PFSK-1 (cell line): ENCODE results near the gene FAM161B.

ENCODE experiments used
- FOXP2 ChIP-seq: optimal IDR thresholded peaks from 2 replicates; pipeline ENCODE3; 2011; ENCODE audit warnings: borderline replicate concordance, control low read depth, inconsistent platforms; ENCODE audit not compliant: insufficient read depth; ENCODE audit errors: extremely low read length, extremely low read depth
- POLR2AphosphoS5 ChIP-seq: IDR thresholded peaks from 2 replicates; pipeline ENCODE4 v1.6.1; 2012; ENCODE audit warnings: low read depth, mild to moderate bottlenecking, control low read depth, low read length, moderate library complexity
- REST ChIP-seq, 2 experiments: IDR thresholded peaks; 2 replicates each; pipeline versions ENCODE4 v1.6.1 to v1.8.0; 2011 to 2012; ENCODE audit warnings: low read depth in 2 of 2, low read length in 2 of 2, control low read depth in 1 of 2, inconsistent platforms in 1 of 2, mild to moderate bottlenecking in 1 of 2, moderate library complexity in 1 of 2; ENCODE audit not compliant: insufficient read depth in 1 of 2
- SIN3A ChIP-seq: IDR thresholded peaks from 2 replicates; pipeline ENCODE4 v1.6.1; 2012; ENCODE audit warnings: mild to moderate bottlenecking, low read length, moderate library complexity, borderline replicate concordance; ENCODE audit not compliant: insufficient read depth
- TAF1 ChIP-seq: IDR thresholded peaks from 2 replicates; pipeline ENCODE4 v1.6.1; 2012; ENCODE audit warnings: low read length, control low read depth, borderline replicate concordance; ENCODE audit not compliant: insufficient read depth

The FAM161B gene

GRCh38 chr14:73943083-73943482 lies 6.8 kb downstream of the FAM161B start:
- no peak for TF ChIP-seq TAF1

GRCh38 chr14:73942180-73942579 lies 7.7 kb downstream of the FAM161B start:
- TF ChIP-seq TAF1 (no peak), POLR2AphosphoS5 (no peak), REST (IDR thresholded peaks at IDR 0.05; ENCODE audit: insufficient read depth in 1 of 2, low read depth in 2 of 2, low read length in 2 of 2) (no peak), FOXP2 (no peak), SIN3A (no peak)

- TF ChIP-seq REST (IDR thresholded peaks at IDR 0.05; ENCODE audit: insufficient read depth in 1 of 2, low read depth in 2 of 2, low read length in 2 of 2) (no peak), FOXP2 (no peak), TAF1 (no peak), SIN3A (no peak), POLR2AphosphoS5 (no peak)
Measured at GRCh38 chr14:73937012-73937411, 12.9 kb downstream of the FAM161B start.

GRCh38 chr14:73936548-73936947 lies 13.3 kb downstream of the FAM161B start:
- no peak for TF ChIP-seq POLR2AphosphoS5
- TF ChIP-seq FOXP2 = no peak
- TF ChIP-seq TAF1 = no peak
- no peak for TF ChIP-seq SIN3A
- no peak for TF ChIP-seq REST (IDR thresholded peaks at IDR 0.05; ENCODE audit: insufficient read depth in 1 of 2, low read depth in 2 of 2, low read length in 2 of 2)

GRCh38 chr14:73935666-73936065 lies 14.2 kb downstream of the FAM161B start:
- no peak for TF ChIP-seq REST (IDR thresholded peaks at IDR 0.05; ENCODE audit: insufficient read depth in 1 of 2, low read depth in 2 of 2, low read length in 2 of 2)
- no peak for TF ChIP-seq POLR2AphosphoS5
- no peak for TF ChIP-seq SIN3A
- no peak for TF ChIP-seq TAF1
- no peak for TF ChIP-seq FOXP2
